NCI-H128 (cell line): ENCODE results near the gene SMC6.

Source experiments
- DNase-seq: peaks from one replicate; lab custom pipeline; 2025; ENCODE audit not compliant: unreplicated experiment; lab: John Stamatoyannopoulos, UW

The SMC6 gene

GRCh38 chr2:17717666-17718065 is 35.9 kb downstream of the SMC6 start:
- no peak for DNase-seq

GRCh38 chr2:17713291-17713690 is 40.3 kb downstream of the SMC6 start:
- no peak for DNase-seq

GRCh38 chr2:17710547-17711248 is 42.9 kb downstream of the SMC6 start:
- DNase-seq, result no peak

GRCh38 chr2:17709897-17710296 is 43.7 kb downstream of the SMC6 start:
- no peak for DNase-seq

GRCh38 chr2:17708501-17708900 is 45.1 kb downstream of the SMC6 start:
- no peak for DNase-seq

- DNase-seq, result no peak
These were observed 46.8 kb downstream of the SMC6 start for GRCh38 chr2:17706845-17707244.

GRCh38 chr2:17690776-17691175 is 62.8 kb downstream of the SMC6 start:
- no peak for DNase-seq

- no peak for DNase-seq
These were observed 64.6 kb downstream of the SMC6 start for GRCh38 chr2:17689010-17689409.

- DNase-seq, result no peak
These were observed 65.0 kb downstream of the SMC6 start for GRCh38 chr2:17688600-17688999.

- DNase-seq, result no peak
These were observed 69.6 kb downstream of the SMC6 start for GRCh38 chr2:17683981-17684380.

- no peak for DNase-seq
These were observed 71.3 kb downstream of the SMC6 start for GRCh38 chr2:17682098-17682857.

- no peak for DNase-seq
These were observed 73.5 kb downstream of the SMC6 start for GRCh38 chr2:17680119-17680518.

GRCh38 chr2:17674817-17675216 is 78.8 kb downstream of the SMC6 start:
- no peak for DNase-seq

GRCh38 chr2:17672583-17673317 is 80.9 kb downstream of the SMC6 start:
- no peak for DNase-seq

GRCh38 chr2:17667898-17668297 is 85.7 kb downstream of the SMC6 start:
- no peak for DNase-seq

- no peak for DNase-seq
These were observed 89.1 kb downstream of the SMC6 start for GRCh38 chr2:17664534-17664933.

- no peak for DNase-seq
These were observed 90.9 kb downstream of the SMC6 start for GRCh38 chr2:17662723-17663122.

- DNase-seq, result no peak
These were observed 92.2 kb downstream of the SMC6 start for GRCh38 chr2:17661460-17661859.

- DNase-seq, result no peak
These were observed 93.4 kb downstream of the SMC6 start for GRCh38 chr2:17660219-17660618.

GRCh38 chr2:17658251-17658843 is 95.3 kb downstream of the SMC6 start:
- no peak for DNase-seq

GRCh38 chr2:17657759-17658158 is 95.9 kb downstream of the SMC6 start:
- DNase-seq, result no peak
